ENCODE measurements around the gene AK1. TPM values are rescaled to one million over a fixed set of nuclear protein-coding genes. Genes with fewer than 3 reads are reported as not detected.

AK1 gene
- total and polyA plus RNA-seq, 2 of the 8 experiments (the other 6 are each of a cell fraction or from before 2014, with no cell fraction given): 37.9 to 39.2 TPM

DNA sequence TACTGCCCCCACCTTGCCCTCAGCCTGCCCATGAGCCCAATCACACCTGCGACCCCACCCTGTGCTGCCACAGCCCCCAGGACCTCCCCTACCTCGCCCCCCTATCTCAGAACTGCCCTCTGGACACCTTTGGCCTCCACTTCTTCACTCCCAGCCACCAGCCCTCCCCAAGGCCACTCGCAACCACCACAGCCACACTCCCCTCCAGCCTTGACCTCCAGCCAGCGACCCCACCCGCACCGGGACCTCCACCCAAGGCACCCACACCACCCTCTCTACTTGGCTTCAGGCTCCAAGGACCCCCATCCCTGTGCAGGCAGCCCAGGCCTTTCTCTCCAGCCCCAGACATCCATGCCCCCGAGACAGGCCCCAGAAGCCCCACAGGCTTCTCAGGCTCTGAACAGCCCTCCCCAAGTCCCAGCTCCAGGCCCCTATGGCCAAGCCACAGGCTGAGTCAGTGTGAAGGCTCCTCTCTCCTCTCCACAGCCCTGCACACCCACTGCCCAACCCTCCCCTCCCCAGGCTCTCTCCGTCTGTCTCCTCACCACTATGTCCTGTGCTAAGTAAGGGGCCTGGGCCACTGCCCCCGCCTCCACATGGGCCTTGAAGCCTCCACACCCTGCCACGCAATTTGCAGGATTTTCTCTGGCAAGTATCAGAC is 2.0 kb downstream of the AK1 start:
- DNase-seq (ENCODE audit: low read depth in 1 of 2, low spot score in 2 of 2) (no peak), FAIRE-seq (no peak)
- H2BK12ac ChIP-seq (ENCODE audit: low read depth, low read length): no peak overlapping the region
- H3K4me2 ChIP-seq (ENCODE audit: insufficient read depth in 1 of 2, low read depth in 2 of 2, low read length in 2 of 2): no peak overlapping the region
- no peak overlapping the region for H3K14ac ChIP-seq (ENCODE audit: insufficient read length)
- H3K23ac ChIP-seq (ENCODE audit: insufficient read length): no peak overlapping the region
- peaks cover 0 to 4% of the 10 kb centered on the region in 2 experiments for H4K20me1 ChIP-seq (replicated peaks in 1 of 2; ENCODE audit: control insufficient read depth in 1 of 2, insufficient read depth in 2 of 2, low read length in 2 of 2)
- H3K79me1 ChIP-seq (ENCODE audit: low read depth, low read length): no peaks in the 10 kb centered on the region
- no peak overlapping the region for H2BK120ac ChIP-seq (replicated peaks; ENCODE audit: low read depth, low read length)
- H2BK20ac ChIP-seq (ENCODE audit: low read length): no peak overlapping the region
- H3K4ac ChIP-seq (replicated peaks; ENCODE audit: insufficient read length, low read depth, low read length): no peak overlapping the region
- ChIA-PET POLR2A (ENCODE audit: partially characterized antibody) (interaction anchor here (0.6 to 1.8 kb wide), 5 partner anchors 10 to 885 kb away, joined by 3 to 9 read pairs (median 3); no protein-coding TSS in a partner anchor), CTCF (ENCODE audit: partially characterized antibody) (interaction anchor here (0.6 to 1.8 kb wide), 4 partner anchors 10 to 67 kb away, joined by 3 to 6 read pairs (median 4); no protein-coding TSS in a partner anchor)
- no peaks in the 10 kb centered on the region for H3K9me3 ChIP-seq (ENCODE audit: insufficient read depth in 2 of 2, low read depth in 1 of 2, low read length in 1 of 2)
- H3K79me2 ChIP-seq (ENCODE audit: control insufficient read depth in 1 of 2, insufficient read depth in 2 of 2, low read length in 2 of 2): no peaks in the 10 kb centered on the region
- H3K9ac ChIP-seq (replicated peaks in 1 of 4; ENCODE audit: extremely low read depth in 1 of 4, low read depth in 3 of 4, low read length in 3 of 4): no peak overlapping the region
- H3K27ac ChIP-seq (ENCODE audit: low read depth, low read length): no peak overlapping the region
- no peak overlapping the region for H4K5ac ChIP-seq (ENCODE audit: insufficient read length, low read depth, low read length)
- no peaks in the 10 kb centered on the region for H3K36me3 ChIP-seq (ENCODE audit: control insufficient read depth in 2 of 4, insufficient read depth in 4 of 4, low read length in 3 of 4)
- H4K8ac ChIP-seq (ENCODE audit: extremely low read depth, insufficient read depth, low read length): no peak overlapping the region; the same call in 1 of the 2 replicates
- no peak overlapping the region for H4K91ac ChIP-seq (replicated peaks; ENCODE audit: insufficient read length, low read length)
- no peak overlapping the region for H2BK15ac ChIP-seq (ENCODE audit: low read length)
- 93% methylated on average over 8 of the region's 10 CpGs; no CpG with 5 or more reads in 1 of the 2 experiments for WGBS, 2 experiments (ENCODE audit: extremely low coverage in 1 of 2, insufficient coverage in 1 of 2, insufficient read length in 1 of 2, insufficient replicate concordance in 2 of 2, low coverage in 1 of 2, low lambda C conversion rate in 2 of 2, missing lambda C conversion rate in 1 of 2)
- peaks cover 0 to 10% (median 7%) of the 10 kb centered on the region in 4 experiments; a peak in 6 of 7 replicates for H3K4me1 ChIP-seq (replicated peaks in 1 of 4; ENCODE audit: control insufficient read depth in 3 of 4, insufficient read depth in 4 of 4, low read length in 3 of 4)
- TF ChIP-seq POLR2A (IDR thresholded peaks at IDR 0.05; ENCODE audit: control extremely low read depth in 1 of 2, low read depth in 2 of 2, low read length in 2 of 2): no peak
- no peak for TF ChIP-seq SP2 (IDR thresholded peaks at IDR 0.05; ENCODE audit: low read length)
- no peak for TF ChIP-seq BCL11A (IDR thresholded peaks at IDR 0.05; ENCODE audit: low read depth in 2 of 2, low read length in 2 of 2)
- TF ChIP-seq KDM4A (IDR thresholded peaks at IDR 0.05; ENCODE audit: low read depth, low read length, severe bottlenecking): no peak
- no peak overlapping the region for H2AFZ ChIP-seq (ENCODE audit: low read length)
- peaks cover 7% of the 10 kb centered on the region; the same call in 1 of the 2 replicates for H3K23me2 ChIP-seq (ENCODE audit: low read depth, low read length)
- no peak overlapping the region for H3K56ac ChIP-seq (replicated peaks; ENCODE audit: insufficient read length, low read depth, low read length)
- no peaks in the 10 kb centered on the region for H3K27me3 ChIP-seq (replicated peaks in 1 of 4; ENCODE audit: control insufficient read depth in 3 of 4, extremely low read depth in 1 of 4, insufficient read depth in 3 of 4, low read length in 3 of 4)
- H3K18ac ChIP-seq (ENCODE audit: extremely low read depth, low read length): no peak overlapping the region
- no peak overlapping the region for H2BK5ac ChIP-seq (ENCODE audit: low read depth, low read length)
- H3K4me3 ChIP-seq (ENCODE audit: extremely low read depth in 1 of 4, insufficient read depth in 2 of 4, low read depth in 3 of 4, low read length in 4 of 4): no peak overlapping the region
- H2AK5ac ChIP-seq (ENCODE audit: low read depth, low read length): no peak overlapping the region

Measured in H1 (cell line).